Testis (tissue), 3 donors: ENCODE data around the gene TM9SF2. TPM values are rescaled to one million over a fixed set of nuclear protein-coding genes. Genes with fewer than 3 reads are reported as not detected.

Source experiments
- DNase-seq: peaks from one replicate; pipeline ENCODE4 v3.0.0-alpha.2; 2019
- H3K27ac ChIP-seq, 2 donors: fragments of 200-600 bp; sonication (generic); one replicate each; pipeline ENCODE4 v1.5.1; 2019
- H3K27me3 ChIP-seq: fragments of 200-600 bp; sonication (generic); one replicate; pipeline ENCODE4 v1.5.1; 2019
- H3K36me3 ChIP-seq: fragments of 200-600 bp; sonication (generic); one replicate; pipeline ENCODE4 v1.5.1; 2017; ENCODE audit warnings: low read depth; ENCODE audit errors: missing control alignments
- H3K4me1 ChIP-seq: fragments of 200-600 bp; sonication (generic); one replicate; pipeline ENCODE4 v1.5.1; 2019
- H3K4me3 ChIP-seq, 2 donors: fragments of 200-600 bp; sonication (generic); one replicate each; pipeline ENCODE4 v1.5.1; 2017 to 2019
- H3K9me3 ChIP-seq: fragments of 200-600 bp; sonication (generic); one replicate; pipeline ENCODE4 v1.5.1; 2017
- CTCF ChIP-seq, 3 experiments: fragments of 450-650 bp in 2 of 3; fragments of 200-600 bp in 1 of 3; sonication (generic) in 1 of 3; IDR thresholded peaks; one replicate each; pipeline ENCODE4 v1.5.1; 2016 to 2019; ENCODE audit warnings: antibody characterized with exemption in 3 of 3, mild to moderate bottlenecking in 2 of 3, moderate library complexity in 1 of 3
- POLR2A ChIP-seq: fragments of 450-650 bp; IDR thresholded peaks from one replicate; pipeline ENCODE4 v1.6.1; 2017; ENCODE audit warnings: antibody characterized with exemption, mild to moderate bottlenecking, moderate library complexity
- WGBS, 2 donors: methylation state at CpG; one replicate each; pipeline ENCODE4 v1.1.5; 2018; 5-methylcytosine and 5-hydroxymethylcytosine counted together
- intact Hi-C: fragments of 100-400 bp; cut with DNase I; formaldehyde crosslinking; loops from one replicate; pipeline ENCODE4 v1.15.1; 2023; ENCODE audit warnings: low total_unique reads
- polyA plus RNA-seq: library from polyadenylated mRNA; stranded (reverse); fragments of 350-450 nt; fragmentation: Illumina TruSeq; extraction: RNeasy Lipid Tissue Mini Kit (QIAGEN cat#74804); gene quantifications from one replicate; pipeline ENCODE4 v1.2.3, GENCODE V29; 2014; ENCODE audit warnings: low read depth, low replicate concordance; ENCODE audit not compliant: insufficient read depth
- total RNA-seq, 2 donors: library from RNA; depleted of rRNA; stranded (reverse); fragments of >200 nt; gene quantifications; one replicate each; pipeline ENCODE4 v1.2.3, GENCODE V29; 2016

The TM9SF2 gene
- total and polyA plus RNA-seq, 3 donors from 2014 or later, result 106 to 136 (median 119) TPM

- TF ChIP-seq CTCF (IDR thresholded peaks at IDR 0.05), result no peak
- TF ChIP-seq POLR2A, result no peak
- Histone ChIP-seq H3K9me3 (no peaks in the 10 kb centered on the region), H3K4me3 (no peak overlapping the region), H3K4me1 (no peaks in the 10 kb centered on the region), H3K27ac (no peak overlapping the region), H3K27me3 (no peaks in the 10 kb centered on the region), H3K36me3 (no peaks in the 10 kb centered on the region)
- WGBS, 2 donors, result 77 to 86% methylated on average over 4 of the region's 4 CpGs
- intact Hi-C loops, result no loop called here
- no peak for DNase-seq
Observed at GRCh38 chr13:99514801-99515200, 13.5 kb downstream of the TM9SF2 start.

GRCh38 chr13:99516153-99516929 is 15.1 kb downstream of the TM9SF2 start:
- Histone ChIP-seq H3K27me3 (no peaks in the 10 kb centered on the region), H3K4me3 (no peak overlapping the region), H3K4me1 (no peaks in the 10 kb centered on the region), H3K27ac (no peak overlapping the region), H3K9me3 (no peaks in the 10 kb centered on the region), H3K36me3 (no peaks in the 10 kb centered on the region)
- WGBS, 2 donors, result 85 to 88% methylated on average over 5 of the region's 5 CpGs
- DNase-seq, result no peak
- intact Hi-C loops, result no loop called here
- TF ChIP-seq POLR2A, result no peak
- TF ChIP-seq CTCF (IDR thresholded peaks at IDR 0.05), result no peak

GRCh38 chr13:99517577-99517976 is 16.3 kb downstream of the TM9SF2 start:
- 77 to 84% methylated on average over 2 of the region's 2 CpGs for WGBS, 2 donors
- Histone ChIP-seq H3K27ac (no peak overlapping the region), H3K4me1 (no peaks in the 10 kb centered on the region), H3K4me3 (no peak overlapping the region), H3K9me3 (no peaks in the 10 kb centered on the region), H3K36me3 (no peaks in the 10 kb centered on the region), H3K27me3 (no peaks in the 10 kb centered on the region)
- intact Hi-C loops, result no loop called here
- TF ChIP-seq CTCF (IDR thresholded peaks at IDR 0.05) (no peak), POLR2A (no peak)
- DNase-seq, result no peak

GRCh38 chr13:99517984-99518383 is 16.7 kb downstream of the TM9SF2 start:
- H3K27ac ChIP-seq, result no peak overlapping the region
- 89 to 98% methylated on average over 6 of the region's 6 CpGs for WGBS, 2 donors
- H3K36me3 ChIP-seq, result no peaks in the 10 kb centered on the region
- H3K4me1 ChIP-seq, result no peaks in the 10 kb centered on the region
- H3K4me3 ChIP-seq, result no peak overlapping the region
- TF ChIP-seq POLR2A (no peak), CTCF (IDR thresholded peaks at IDR 0.05) (no peak)
- H3K9me3 ChIP-seq, result no peaks in the 10 kb centered on the region
- intact Hi-C loops, result no loop called here
- DNase-seq, result no peak
- no peaks in the 10 kb centered on the region for H3K27me3 ChIP-seq

- no peak overlapping the region for H3K27ac ChIP-seq
- H3K9me3 ChIP-seq, result no peaks in the 10 kb centered on the region
- peaks cover 4% of the 10 kb centered on the region for H3K4me1 ChIP-seq
- no peak for TF ChIP-seq POLR2A
- no peak for TF ChIP-seq CTCF (IDR thresholded peaks at IDR 0.05)
- no peak for DNase-seq
- intact Hi-C loops, result no loop called here
- no peak overlapping the region for H3K4me3 ChIP-seq
- no peaks in the 10 kb centered on the region for H3K36me3 ChIP-seq
- no peaks in the 10 kb centered on the region for H3K27me3 ChIP-seq
- 97 to 98% methylated on average over 2 of the region's 2 CpGs for WGBS, 2 donors
Observed at GRCh38 chr13:99522298-99522697, 21.0 kb downstream of the TM9SF2 start.
